ENCODE results near the gene SPATA12.

SPATA12 gene

GRCh38 chr3:57116501-57116900 is 56.0 kb downstream of the SPATA12 start:
- no peak for DNase-seq (ENCODE audit: low spot score)

DNA sequence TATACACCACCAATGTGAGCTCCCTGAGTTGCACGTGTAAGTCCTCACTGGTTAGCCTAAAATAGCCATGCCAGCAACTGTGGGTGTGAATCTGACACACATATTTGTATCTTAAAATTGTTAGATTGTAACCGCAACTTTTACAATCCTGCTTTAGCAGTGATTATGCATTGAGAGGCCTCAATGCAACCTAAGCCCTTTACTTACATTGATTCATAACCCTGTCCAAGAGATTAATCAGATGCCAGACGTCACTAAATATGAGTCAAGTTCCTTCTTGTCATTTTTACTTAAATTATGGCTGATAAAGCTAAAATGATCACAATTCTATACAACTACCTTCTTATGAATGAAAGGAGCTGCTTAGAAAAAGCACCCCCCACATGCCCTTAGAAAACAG is 57.8 kb downstream of the SPATA12 start:
- no peak for DNase-seq (ENCODE audit: low spot score)

GRCh38 chr3:57120040-57120439 is 59.6 kb downstream of the SPATA12 start:
- DNase-seq (ENCODE audit: low spot score), result no peak

DNA sequence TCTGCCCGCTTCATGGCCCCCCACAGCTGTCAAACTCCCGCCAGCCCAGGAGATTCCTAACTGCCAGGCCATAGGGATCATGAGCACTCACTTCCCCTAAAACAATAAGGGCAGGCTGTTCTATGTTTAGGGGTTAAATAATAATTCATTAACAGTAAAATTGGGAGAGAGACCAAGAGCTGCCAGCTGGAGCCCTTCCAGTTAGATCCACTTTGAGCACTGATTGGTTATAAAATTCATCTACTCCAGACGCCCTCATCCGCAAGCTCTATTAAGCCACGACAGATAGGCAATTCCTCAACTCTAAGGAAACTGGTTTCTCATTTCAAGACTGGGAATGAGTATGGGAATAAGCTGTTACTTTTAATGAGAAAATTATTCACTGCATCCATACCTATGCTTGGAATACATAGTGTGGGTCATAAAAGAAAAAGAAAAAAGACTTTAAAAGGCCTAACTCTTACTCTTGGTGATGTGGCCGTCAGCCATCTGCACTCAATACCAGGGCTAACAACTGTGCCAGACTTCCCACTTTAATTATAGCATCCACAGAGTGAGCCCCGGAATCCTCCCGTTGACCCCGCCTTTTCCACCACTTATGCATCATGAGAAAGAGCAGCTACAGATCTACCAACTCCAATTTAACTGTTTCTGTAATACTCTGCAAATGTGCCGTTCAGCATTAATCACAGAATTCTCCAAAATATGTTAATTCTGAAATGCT is 60.1 kb downstream of the SPATA12 start:
- no peak for DNase-seq (ENCODE audit: low spot score)

Measured in GM03348 (cell line).